Endothelial cell of umbilical vein (primary cell): ENCODE measurements around the gene LARGE1. TPM values are rescaled to one million over a fixed set of nuclear protein-coding genes. Genes with fewer than 3 reads are reported as not detected.

Experiments
- BruUV-seq: library from RNA; stranded (reverse); fragments of 400-500 nt; replicated peaks from 2 replicates; lab custom pipeline; 2021; lab: Mats Ljungman, UMichigan
- CTCF ChIA-PET: fragments of 300-600, 350-600 bp; sonication (Branson Sonifier 250); formaldehyde crosslinking; loops from one replicate; lab custom pipeline; 2021; ENCODE audit warnings: antibody characterized with exemption, inconsistent platforms; lab: Charles Lee
- POLR2A ChIA-PET: fragments of 300-600, 350-600 bp; sonication (Branson Sonifier 250); formaldehyde crosslinking; loops from one replicate; lab custom pipeline; 2021; ENCODE audit warnings: antibody characterized with exemption, inconsistent platforms; lab: Charles Lee
- DNase-seq: peaks from one replicate; pipeline ENCODE4 v3.0.0-alpha.2; 2011; ENCODE audit warnings: low read depth, low spot score
- FAIRE-seq: peaks from 2 replicates; lab custom pipeline; 2011; peaks lifted over from hg19 to GRCh38; lab: Jason Lieb, UNC
- H2AFZ ChIP-seq: 2 replicates; pipeline ENCODE4 v1.6.0; 2012; ENCODE audit warnings: low read depth, low read length, control low read depth, inconsistent platforms
- H3K27ac ChIP-seq: 2 replicates; pipeline ENCODE4 v1.5.1; 2011; ENCODE audit warnings: low read depth, mild to moderate bottlenecking, control low read depth, low read length, moderate library complexity; ENCODE audit not compliant: insufficient read depth
- H3K27me3 ChIP-seq, 2 experiments: 2 replicates each; pipeline versions ENCODE4 v1.6.0 to v1.6.1; 2011; ENCODE audit warnings: low read length in 2 of 2, mixed read lengths in 1 of 2; ENCODE audit not compliant: control insufficient read depth in 2 of 2, insufficient read depth in 2 of 2
- H3K36me3 ChIP-seq, 2 experiments: 2 replicates in 1 of 2; 3 replicates in 1 of 2; pipeline ENCODE4 v1.5.1; 2011; ENCODE audit warnings: low read length in 2 of 2, mild to moderate bottlenecking in 1 of 2, moderate library complexity in 1 of 2; ENCODE audit not compliant: control insufficient read depth in 2 of 2, insufficient read depth in 2 of 2; ENCODE audit errors: extremely low read depth in 1 of 2
- H3K4me1 ChIP-seq: 3 replicates; pipeline ENCODE4 v1.5.1; 2011; ENCODE audit warnings: mild to moderate bottlenecking, low read length; ENCODE audit not compliant: control insufficient read depth, insufficient read depth; ENCODE audit errors: extremely low read depth
- H3K4me2 ChIP-seq: 2 replicates; pipeline ENCODE4 v1.6.1; 2011; ENCODE audit warnings: low read length, control low read depth, mixed read lengths; ENCODE audit not compliant: insufficient read depth
- H3K4me3 ChIP-seq, 3 experiments: fragments of 200-600 bp in 1 of 3; sonication (generic), shearing (Covaris generic) in 1 of 3; replicated peaks in 1 of 3; 2 replicates each; pipeline ENCODE4 v1.5.1; 2011 to 2016; ENCODE audit warnings: control low read depth in 3 of 3, low read length in 3 of 3, mild to moderate bottlenecking in 2 of 3, inconsistent platforms in 1 of 3, low read depth in 1 of 3, moderate library complexity in 1 of 3; ENCODE audit not compliant: insufficient read depth in 1 of 3
- H3K79me2 ChIP-seq: 2 replicates; pipeline ENCODE4 v1.6.0; 2012; ENCODE audit warnings: low read length, inconsistent platforms; ENCODE audit not compliant: control insufficient read depth, insufficient read depth
- H3K9ac ChIP-seq: replicated peaks from 2 replicates; pipeline ENCODE3; 2011; ENCODE audit warnings: low read length, control low read depth; ENCODE audit not compliant: insufficient read depth; ENCODE audit errors: extremely low read depth
- H3K9me1 ChIP-seq: replicated peaks from 3 replicates; pipeline ENCODE4 v1.6.0; 2011; ENCODE audit warnings: mild to moderate bottlenecking, low read length; ENCODE audit not compliant: control insufficient read depth, insufficient read depth; ENCODE audit errors: extremely low read depth
- H3K9me3 ChIP-seq: replicated peaks from 2 replicates; pipeline ENCODE4 v1.5.1; 2012; ENCODE audit warnings: low read length, inconsistent platforms; ENCODE audit not compliant: control insufficient read depth, insufficient read depth
- H4K20me1 ChIP-seq: replicated peaks from 2 replicates; pipeline ENCODE3; 2011; ENCODE audit warnings: mild to moderate bottlenecking, low read length; ENCODE audit not compliant: control insufficient read depth, insufficient read depth; ENCODE audit errors: extremely low read depth
- EZH2 ChIP-seq: IDR thresholded peaks from 2 replicates; pipeline ENCODE4 v1.6.1; 2012; ENCODE audit warnings: borderline replicate concordance, low read depth, mild to moderate bottlenecking, moderate library complexity, low read length, inconsistent platforms; ENCODE audit not compliant: severe bottlenecking
- FOS ChIP-seq: IDR thresholded peaks from 2 replicates; pipeline ENCODE4 v1.6.1; 2011; ENCODE audit warnings: mild to moderate bottlenecking, low read length, moderate library complexity, borderline replicate concordance; ENCODE audit not compliant: insufficient read depth
- GATA2 ChIP-seq: IDR thresholded peaks from 2 replicates; pipeline ENCODE4 v1.7.0; 2011; ENCODE audit warnings: low read depth, mild to moderate bottlenecking, moderate library complexity, mixed read lengths, low read length; ENCODE audit not compliant: insufficient read length, insufficient read depth
- JUN ChIP-seq: IDR thresholded peaks from 2 replicates; pipeline ENCODE4 v1.6.1; 2011; ENCODE audit warnings: borderline replicate concordance, low read depth; ENCODE audit not compliant: insufficient read length, insufficient read depth
- MYC ChIP-seq: IDR thresholded peaks from one replicate; pipeline ENCODE4 v1.6.1; 2011; ENCODE audit warnings: mild to moderate bottlenecking, low read depth, low read length
- POLR2A ChIP-seq: IDR thresholded peaks from 2 replicates; pipeline ENCODE4 v1.6.1; 2012; ENCODE audit warnings: low read depth, mild to moderate bottlenecking, control low read depth, low read length
- POLR2AphosphoS5 ChIP-seq: IDR thresholded peaks from 2 replicates; pipeline ENCODE4 v1.6.1; 2012; ENCODE audit warnings: low read depth, mild to moderate bottlenecking, control low read depth, low read length, moderate library complexity; ENCODE audit not compliant: insufficient read depth
- dilution Hi-C: fragments of 300-500 bp; cut with MboI; formaldehyde crosslinking; loops from one replicate; pipeline ENCODE4 v1.15.0; 2019; ENCODE audit warnings: low sequenced_read_pairs; ENCODE audit not compliant: extremely low pct_ligation_motif_present
- intact Hi-C: fragments of 100-400 bp; cut with micrococcal nuclease; formaldehyde crosslinking; loops from one replicate; pipeline ENCODE4 v1.10.0; 2022
- polyA plus RNA-seq, 4 experiments: library from polyadenylated mRNA; depleted of rRNA in 3 of 4; stranded (reverse) in 3 of 4; unstranded in 1 of 4; fragments of >200 nt; gene quantifications; 2 replicates each; pipeline versions ENCODE4 v1.2.1 to v1.2.3, GENCODE V29; 2011 to 2012; ENCODE audit warnings: missing spikeins in 1 of 4
- total RNA-seq: library from RNA; stranded (reverse); gene quantifications from 2 replicates; pipeline ENCODE4 v1.2.3, GENCODE V29; 2021
- TF ChIP-seq, protein P1 (sequence below), 2 donors: IDR thresholded peaks; 1 replicate in 1 of 2; 2 replicates in 1 of 2; pipeline ENCODE4 v1.5.1; 2011; ENCODE audit warnings: low read length in 2 of 2, mild to moderate bottlenecking in 2 of 2, moderate library complexity in 2 of 2, control low read depth in 1 of 2, inconsistent platforms in 1 of 2, low read depth in 1 of 2; ENCODE audit not compliant: insufficient read depth in 1 of 2; ENCODE audit errors: extremely low read depth in 1 of 2
- TF ChIP-seq, protein P2 (sequence below): IDR thresholded peaks from 2 replicates; pipeline ENCODE4 v1.6.1; 2011; ENCODE audit not compliant: insufficient read depth, insufficient read length

Gene LARGE1
- total and polyA plus RNA-seq, 2 donors (not counting 3 experiments of a cell fraction or from before 2014, with no cell fraction given), result 0.95 to 4.4 TPM

GRCh38 chr22:33838644-33839043 lies 81.6 kb downstream of the LARGE1 start:
- H3K4me2 ChIP-seq, result no peak overlapping the region
- H3K27ac ChIP-seq, result no peak overlapping the region
- POLR2A ChIA-PET, result no interaction called here
- no peak for TF ChIP-seq EZH2
- no peak for TF ChIP-seq POLR2A
- TF ChIP-seq JUN, result no peak
- TF ChIP-seq MYC, result no peak
- no peak for TF ChIP-seq FOS
- no peak for TF ChIP-seq GATA2
- TF ChIP-seq, protein P1, sequence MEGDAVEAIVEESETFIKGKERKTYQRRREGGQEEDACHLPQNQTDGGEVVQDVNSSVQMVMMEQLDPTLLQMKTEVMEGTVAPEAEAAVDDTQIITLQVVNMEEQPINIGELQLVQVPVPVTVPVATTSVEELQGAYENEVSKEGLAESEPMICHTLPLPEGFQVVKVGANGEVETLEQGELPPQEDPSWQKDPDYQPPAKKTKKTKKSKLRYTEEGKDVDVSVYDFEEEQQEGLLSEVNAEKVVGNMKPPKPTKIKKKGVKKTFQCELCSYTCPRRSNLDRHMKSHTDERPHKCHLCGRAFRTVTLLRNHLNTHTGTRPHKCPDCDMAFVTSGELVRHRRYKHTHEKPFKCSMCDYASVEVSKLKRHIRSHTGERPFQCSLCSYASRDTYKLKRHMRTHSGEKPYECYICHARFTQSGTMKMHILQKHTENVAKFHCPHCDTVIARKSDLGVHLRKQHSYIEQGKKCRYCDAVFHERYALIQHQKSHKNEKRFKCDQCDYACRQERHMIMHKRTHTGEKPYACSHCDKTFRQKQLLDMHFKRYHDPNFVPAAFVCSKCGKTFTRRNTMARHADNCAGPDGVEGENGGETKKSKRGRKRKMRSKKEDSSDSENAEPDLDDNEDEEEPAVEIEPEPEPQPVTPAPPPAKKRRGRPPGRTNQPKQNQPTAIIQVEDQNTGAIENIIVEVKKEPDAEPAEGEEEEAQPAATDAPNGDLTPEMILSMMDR (IDR thresholded peaks at IDR 0.05; ENCODE audit: extremely low read depth in 1 of 2, insufficient read depth in 1 of 2, low read depth in 1 of 2, low read length in 2 of 2), result no peak
- no peak for TF ChIP-seq POLR2AphosphoS5
- TF ChIP-seq, protein P2, sequence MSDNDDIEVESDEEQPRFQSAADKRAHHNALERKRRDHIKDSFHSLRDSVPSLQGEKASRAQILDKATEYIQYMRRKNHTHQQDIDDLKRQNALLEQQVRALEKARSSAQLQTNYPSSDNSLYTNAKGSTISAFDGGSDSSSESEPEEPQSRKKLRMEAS, result no peak
- no peak overlapping the region for H2AFZ ChIP-seq
- DNase-seq (no peak), FAIRE-seq (no peak)
- no peak overlapping the region for H3K9ac ChIP-seq
- intact Hi-C loops, result no loop called here
- no peak overlapping the region for H3K4me3 ChIP-seq
- no peaks in the 10 kb centered on the region for H3K79me2 ChIP-seq
- H3K27me3 ChIP-seq, result no peaks in the 10 kb centered on the region
- dilution Hi-C loops, result no loop called here
- H3K36me3 ChIP-seq, result no peaks in the 10 kb centered on the region
- H4K20me1 ChIP-seq, result no peaks in the 10 kb centered on the region
- H3K9me1 ChIP-seq, result no peaks in the 10 kb centered on the region
- no TSS peak for BruUV-seq
- H3K9me3 ChIP-seq, result no peaks in the 10 kb centered on the region
- CTCF ChIA-PET, result no interaction called here
- H3K4me1 ChIP-seq, result no peaks in the 10 kb centered on the region
